Lower lobe of right lung (tissue), 2 donors: ENCODE data around the gene RASSF5. TPM values are rescaled to one million over a fixed set of nuclear protein-coding genes. Genes with fewer than 3 reads are reported as not detected.
"Not testable (repeated sequence)": the region's sequence is repeated elsewhere in the genome, so short reads cannot be mapped to it uniquely, and the experiment has no call there.

Experiments
- ATAC-seq, 2 donors: fragments of 200-7000 bp; cut with Tn5 transposase; one replicate each; pipeline ENCODE4 v1.9.1; 2020 to 2022; ENCODE audit warnings: mild to moderate bottlenecking in 2 of 2, moderate library complexity in 2 of 2
- DNase-seq: peaks from one replicate; pipeline ENCODE4 v3.0.0-alpha.2; 2020
- H3K27ac ChIP-seq: fragments of 200-600 bp; one replicate; pipeline ENCODE4 v1.8.0; 2022
- H3K27me3 ChIP-seq: fragments of 200-600 bp; one replicate; pipeline ENCODE4 v1.8.0; 2022; ENCODE audit warnings: low read depth
- H3K36me3 ChIP-seq: fragments of 200-600 bp; one replicate; pipeline ENCODE4 v1.8.0; 2022; ENCODE audit warnings: mild to moderate bottlenecking
- H3K4me1 ChIP-seq: fragments of 200-600 bp; one replicate; pipeline ENCODE4 v1.8.0; 2022
- H3K4me3 ChIP-seq: fragments of 200-600 bp; one replicate; pipeline ENCODE4 v1.8.0; 2022; ENCODE audit warnings: mild to moderate bottlenecking
- H3K9me3 ChIP-seq: fragments of 200-600 bp; one replicate; pipeline ENCODE4 v1.8.0; 2022
- intact Hi-C: fragments of 100-400 bp; cut with DNase I; formaldehyde crosslinking; loops from one replicate; pipeline ENCODE4 v1.11.0; 2022
- total RNA-seq: library from RNA; stranded (reverse); fragmentation: NEBNext Ultra II Directional; extraction: Animal tissue kit (Norgen Biotek cat#: 25700); gene quantifications from one replicate; pipeline ENCODE4 v1.2.1, GENCODE V29; 2021
- TF ChIP-seq, protein P1 (sequence below): fragments of 200-600 bp; IDR thresholded peaks from one replicate; pipeline ENCODE4 v1.8.0; 2022; ENCODE audit warnings: antibody characterized with exemption, mild to moderate bottlenecking
- donor health status: DM: no; HTN: yes; CAD: no; lungs with severe emphysema.

RASSF5 gene
- total RNA-seq, 1 donor from 2014 or later, result 48.2 TPM

DNA sequence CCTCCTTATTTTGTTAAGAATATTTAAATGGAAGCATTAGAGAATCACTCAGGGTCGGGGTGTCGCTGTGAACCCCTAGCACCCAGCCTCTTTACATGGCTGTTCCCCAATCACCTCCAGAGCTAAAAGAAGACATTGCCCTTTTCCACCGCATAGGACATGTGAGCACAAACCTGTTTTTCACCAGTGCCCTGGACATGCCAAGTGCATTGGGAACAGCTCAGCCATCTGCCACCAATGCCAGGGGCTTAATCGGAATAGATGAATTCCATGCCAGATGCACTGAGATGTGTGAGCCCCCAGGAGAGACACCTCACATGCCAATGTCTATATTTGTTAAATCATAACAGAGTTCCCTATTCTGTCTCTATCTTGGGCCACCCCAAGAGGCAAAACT, 71.6 kb downstream of the RASSF5 start:
- Histone ChIP-seq H3K27me3 (no peaks in the 10 kb centered on the region), H3K9me3 (no peaks in the 10 kb centered on the region), H3K36me3 (peaks cover 11% of the 10 kb centered on the region), H3K27ac (peak overlapping the region; percentile 74), H3K4me3 (no peak overlapping the region), H3K4me1 (peaks cover 94% of the 10 kb centered on the region)
- intact Hi-C loops, result no loop called here
- ATAC-seq, result no peak
- DNase-seq, result no peak
- TF ChIP-seq, protein P1, sequence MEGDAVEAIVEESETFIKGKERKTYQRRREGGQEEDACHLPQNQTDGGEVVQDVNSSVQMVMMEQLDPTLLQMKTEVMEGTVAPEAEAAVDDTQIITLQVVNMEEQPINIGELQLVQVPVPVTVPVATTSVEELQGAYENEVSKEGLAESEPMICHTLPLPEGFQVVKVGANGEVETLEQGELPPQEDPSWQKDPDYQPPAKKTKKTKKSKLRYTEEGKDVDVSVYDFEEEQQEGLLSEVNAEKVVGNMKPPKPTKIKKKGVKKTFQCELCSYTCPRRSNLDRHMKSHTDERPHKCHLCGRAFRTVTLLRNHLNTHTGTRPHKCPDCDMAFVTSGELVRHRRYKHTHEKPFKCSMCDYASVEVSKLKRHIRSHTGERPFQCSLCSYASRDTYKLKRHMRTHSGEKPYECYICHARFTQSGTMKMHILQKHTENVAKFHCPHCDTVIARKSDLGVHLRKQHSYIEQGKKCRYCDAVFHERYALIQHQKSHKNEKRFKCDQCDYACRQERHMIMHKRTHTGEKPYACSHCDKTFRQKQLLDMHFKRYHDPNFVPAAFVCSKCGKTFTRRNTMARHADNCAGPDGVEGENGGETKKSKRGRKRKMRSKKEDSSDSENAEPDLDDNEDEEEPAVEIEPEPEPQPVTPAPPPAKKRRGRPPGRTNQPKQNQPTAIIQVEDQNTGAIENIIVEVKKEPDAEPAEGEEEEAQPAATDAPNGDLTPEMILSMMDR, result no peak

DNA sequence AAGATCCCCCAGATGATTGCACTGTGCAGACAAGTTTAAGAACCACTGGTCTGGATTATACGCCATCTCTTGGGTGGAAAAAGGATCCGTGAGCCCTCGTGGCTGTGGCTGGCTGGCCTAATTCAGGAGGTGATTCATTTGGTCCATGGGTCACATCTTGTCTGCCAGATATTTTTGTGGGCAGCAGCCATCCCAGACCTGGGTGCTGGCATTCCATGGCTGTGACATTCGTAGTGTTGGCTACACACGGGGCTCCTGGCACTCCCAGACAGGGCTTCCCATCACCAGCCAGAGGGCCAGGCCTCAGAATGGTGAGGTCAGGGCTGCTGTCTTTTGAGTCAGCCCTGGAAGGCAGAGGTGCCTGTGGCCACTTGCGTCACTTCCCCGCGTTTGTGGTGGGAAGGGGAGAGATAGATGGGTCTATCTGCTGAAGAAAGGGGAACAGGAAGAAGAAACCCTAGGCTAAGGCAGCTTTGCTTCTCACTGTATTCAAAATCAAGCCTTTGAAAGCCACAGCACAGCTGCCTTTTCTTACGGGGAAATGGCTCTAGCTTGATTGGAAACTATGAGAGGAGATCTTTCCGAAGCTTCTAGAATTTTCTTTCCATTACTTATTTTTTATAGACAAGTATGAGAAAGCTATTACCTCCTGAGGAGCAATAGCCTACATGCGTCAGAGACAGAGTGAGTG, 72.6 kb downstream of the RASSF5 start:
- no peak overlapping the region for H3K4me3 ChIP-seq
- peak overlapping the region; percentile 74 for H3K27ac ChIP-seq
- ATAC-seq, result peak; percentile 54 to 82

DNA sequence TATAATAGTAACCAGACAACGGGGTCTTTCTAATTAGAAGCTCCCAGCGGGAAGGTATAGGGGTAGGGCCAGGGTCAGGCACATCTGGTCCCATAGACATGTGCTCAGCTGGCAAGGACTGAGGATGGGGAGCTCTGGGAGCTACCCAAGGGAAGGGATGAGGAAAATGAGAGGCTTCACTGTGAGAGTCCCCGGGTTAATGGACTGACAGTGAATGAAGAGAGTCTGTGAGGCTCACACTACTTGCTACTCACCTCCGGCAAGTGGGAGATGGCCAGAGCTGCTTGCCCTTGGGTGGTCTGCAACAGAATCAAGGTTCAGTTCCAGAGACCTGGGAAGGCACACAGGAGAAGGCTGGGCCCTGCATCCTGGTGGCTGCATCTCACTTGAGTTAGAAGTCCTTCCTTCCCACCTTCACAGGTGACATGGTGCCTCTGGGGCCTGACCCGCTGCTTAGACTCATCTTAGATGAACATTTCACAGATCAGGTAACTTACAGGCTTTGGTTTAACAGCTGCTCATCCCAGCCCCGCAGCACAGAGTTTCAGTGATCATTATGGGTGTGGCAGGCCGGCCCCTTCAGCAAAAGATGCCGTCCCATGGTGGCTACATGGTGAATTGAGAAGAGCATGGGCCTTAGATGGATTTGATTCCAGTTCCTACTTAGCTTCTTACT, 73.2 kb downstream of the RASSF5 start:
- Histone ChIP-seq H3K27me3 (no peaks in the 10 kb centered on the region), H3K36me3 (peaks cover 27% of the 10 kb centered on the region), H3K4me3 (no peak overlapping the region), H3K4me1 (peaks cover 93% of the 10 kb centered on the region), H3K9me3 (no peaks in the 10 kb centered on the region), H3K27ac (peak overlapping the region; percentile 74)
- TF ChIP-seq, protein P1, result no peak
- no peak for ATAC-seq
- intact Hi-C loops, result loop anchor here (10.0 kb wide), 1 partner anchor 96 kb away; no protein-coding TSS in a partner anchor
- DNase-seq, result no peak

More for the DNA sequence above, 72.6 kb downstream of the RASSF5 start:
- Histone ChIP-seq H3K27me3 (no peaks in the 10 kb centered on the region), H3K36me3 (peaks cover 21% of the 10 kb centered on the region), H3K9me3 (no peaks in the 10 kb centered on the region), H3K4me1 (peaks cover 94% of the 10 kb centered on the region)
- peak; percentile 92 for DNase-seq
- intact Hi-C loops, result loop anchor here (10.0 kb wide), 1 partner anchor 95 kb away; no protein-coding TSS in a partner anchor
- TF ChIP-seq, protein P1, result no peak

DNA sequence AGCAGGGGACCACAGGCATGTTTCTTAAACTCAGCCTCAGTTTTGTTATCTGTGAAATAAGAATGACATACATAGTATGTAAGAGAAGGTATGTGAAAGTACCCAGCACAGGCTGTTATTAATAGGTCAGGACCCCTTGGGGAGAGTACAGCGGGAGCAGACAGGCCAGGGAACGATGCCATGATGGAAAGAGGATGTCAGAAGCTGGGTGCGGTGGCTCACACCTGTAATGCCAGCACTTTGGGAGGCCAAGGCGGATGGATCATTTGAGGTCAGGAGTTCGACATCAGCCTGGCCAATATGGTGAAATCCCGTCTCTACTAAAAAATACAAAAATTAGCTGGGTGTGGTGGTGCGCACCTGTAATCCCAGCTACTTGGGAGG, 73.8 kb downstream of the RASSF5 start:
- H3K27me3 ChIP-seq, H3K27ac ChIP-seq, H3K9me3 ChIP-seq, H3K4me3 ChIP-seq, DNase-seq, ATAC-seq: not testable (repeated sequence)
- Histone ChIP-seq H3K4me1 (peaks cover 87% of the 10 kb centered on the region), H3K36me3 (peaks cover 33% of the 10 kb centered on the region)
- intact Hi-C loops, result loop anchor here (10.0 kb wide), 1 partner anchor 96 kb away; no protein-coding TSS in a partner anchor

DNA sequence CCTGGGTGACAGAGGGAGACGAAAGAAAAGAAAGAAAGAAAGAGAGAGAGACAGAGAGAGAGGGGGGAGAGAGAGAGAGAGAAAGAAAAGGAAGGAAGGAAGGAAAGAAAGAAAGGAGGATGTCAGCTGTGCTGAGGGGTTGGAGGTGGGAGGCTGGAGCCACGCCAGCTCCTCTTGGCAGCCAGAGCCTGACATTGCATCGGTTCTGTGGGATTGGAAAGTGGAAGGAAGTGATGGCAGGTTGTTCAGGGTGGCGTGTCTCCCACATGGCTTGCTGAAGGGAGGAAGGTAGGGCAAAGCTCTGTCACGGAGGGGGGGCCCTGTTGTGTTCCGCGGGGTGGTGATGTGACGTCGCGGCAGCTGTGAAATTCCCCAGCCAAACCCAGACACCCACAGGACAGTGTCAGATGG, 74.2 kb downstream of the RASSF5 start:
- intact Hi-C loops, result loop anchor here (10.0 kb wide), 1 partner anchor 97 kb away; no protein-coding TSS in a partner anchor
- H3K4me1 ChIP-seq, result peaks cover 83% of the 10 kb centered on the region
- ATAC-seq (peak; percentile 35 to 55), DNase-seq (peak; percentile 70)
- H3K36me3 ChIP-seq, result peaks cover 37% of the 10 kb centered on the region
- H3K27ac ChIP-seq, result no peak overlapping the region
- no peaks in the 10 kb centered on the region for H3K27me3 ChIP-seq
- no peak overlapping the region for H3K4me3 ChIP-seq
- TF ChIP-seq, protein P1, result no peak
- H3K9me3 ChIP-seq, result no peaks in the 10 kb centered on the region

DNA sequence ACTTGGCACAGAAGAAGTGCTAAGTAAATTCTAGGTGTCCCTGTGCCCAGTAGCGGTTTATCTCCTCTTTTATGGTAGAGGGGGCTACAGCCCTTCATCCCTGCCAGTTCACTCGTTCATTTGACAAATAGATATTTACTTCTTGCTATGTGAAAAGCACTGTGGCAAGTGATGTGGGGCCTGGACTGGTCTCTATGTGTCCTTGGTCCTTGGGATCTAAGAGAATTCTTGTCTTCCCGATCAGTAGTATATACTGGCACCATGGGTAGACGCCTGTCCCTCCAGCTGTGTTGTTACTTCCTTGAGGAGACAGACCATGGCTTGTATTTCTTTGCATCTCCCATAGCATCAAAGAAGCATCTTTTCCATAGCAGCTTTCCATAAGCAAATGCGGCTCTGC, 75.2 kb downstream of the RASSF5 start:
- peaks cover 47% of the 10 kb centered on the region for H3K36me3 ChIP-seq
- ATAC-seq (no peak), DNase-seq (no peak)
- intact Hi-C loops, result loop anchor here (10.0 kb wide), 1 partner anchor 98 kb away; no protein-coding TSS in a partner anchor
- no peak overlapping the region for H3K27ac ChIP-seq
- no peaks in the 10 kb centered on the region for H3K9me3 ChIP-seq
- peaks cover 73% of the 10 kb centered on the region for H3K4me1 ChIP-seq
- TF ChIP-seq, protein P1, result no peak
- no peaks in the 10 kb centered on the region for H3K27me3 ChIP-seq
- no peak overlapping the region for H3K4me3 ChIP-seq
